ENCODE measurements around the gene BRCA2. TPM values are rescaled to one million over a fixed set of nuclear protein-coding genes. Genes with fewer than 3 reads are reported as not detected.

BRCA2 gene
- total RNA-seq, 1 experiment from 2014 or later, result 29.8 TPM

DNA sequence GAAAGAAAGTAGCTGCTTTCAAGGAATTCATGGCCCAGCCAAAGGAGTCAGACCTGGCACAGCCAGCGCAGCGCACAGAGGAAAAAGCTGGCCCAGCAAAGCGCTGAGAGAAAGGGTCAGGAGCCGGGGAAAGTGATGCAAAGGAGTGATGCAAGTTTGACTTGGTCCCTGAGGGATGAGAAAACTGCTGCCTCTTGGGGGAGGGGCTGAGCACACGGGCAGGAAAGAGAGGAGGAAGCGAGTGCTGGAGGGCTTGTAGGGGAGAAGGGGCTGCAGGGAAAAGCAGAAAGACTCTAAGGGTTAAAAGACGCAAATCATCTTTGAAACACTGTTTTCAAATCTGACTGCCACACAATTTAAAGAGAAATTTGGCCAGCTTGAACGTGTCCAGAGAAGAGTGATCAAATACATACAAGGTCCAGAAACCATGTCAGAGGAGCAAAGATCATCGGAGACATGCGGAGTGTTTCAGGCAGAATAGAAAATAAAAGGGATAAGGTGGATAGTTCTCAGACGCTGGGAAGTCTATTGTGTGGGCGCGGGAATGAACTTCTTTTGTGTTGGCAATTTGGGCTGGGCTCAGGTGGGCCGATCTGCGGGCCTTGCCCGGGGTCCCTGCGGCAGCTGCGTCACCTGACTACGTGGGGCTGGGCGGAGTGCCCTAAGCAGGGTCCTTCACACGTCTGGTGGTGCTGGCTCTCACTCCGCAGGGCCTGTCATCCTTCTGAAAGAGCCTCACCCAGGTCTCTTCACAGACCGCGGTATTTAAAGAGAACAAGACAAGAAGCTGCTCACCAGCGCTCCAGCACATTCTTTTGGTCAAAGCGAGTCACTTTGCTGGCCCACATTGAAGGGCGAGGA lies 94.5 kb downstream of the BRCA2 start:
- Mint-ChIP-seq H3K27me3 (ENCODE audit: insufficient read depth, unreplicated experiment) (no peaks in the 10 kb centered on the region), H3K27ac (ENCODE audit: unreplicated experiment) (peak overlapping the region; percentile 12), H3K4me3 (ENCODE audit: unreplicated experiment) (no peak overlapping the region), H3K9me3 (ENCODE audit: unreplicated experiment) (no peaks in the 10 kb centered on the region), H3K36me3 (ENCODE audit: insufficient read depth, unreplicated experiment) (no peaks in the 10 kb centered on the region), H3K4me1 (ENCODE audit: low read depth, unreplicated experiment) (peaks cover 21% of the 10 kb centered on the region)
- intact Hi-C loops (cut with micrococcal nuclease; ENCODE audit: unreplicated experiment), result no loop called here
- Histone ChIP-seq H3K27me3 (replicated peaks; ENCODE audit: control insufficient read depth, insufficient read depth, low read length) (no peaks in the 10 kb centered on the region), H3K9me3 (no peaks in the 10 kb centered on the region), H3K4me1 (0 out of 2 replicates have a peak, but pooled peaks cover 3% of the 10 kb centered on the region), H3K4me3 (ENCODE audit: low read depth, low read length) (no peak overlapping the region), H3K36me3 (ENCODE audit: control insufficient read depth, insufficient read depth, low read length) (no peaks in the 10 kb centered on the region)
- no peak for DNase-seq
- TF ChIP-seq CTCF (IDR thresholded peaks at IDR 0.05; ENCODE audit: insufficient read depth in 1 of 2, low read depth in 1 of 2, low read length in 1 of 2, severe bottlenecking in 1 of 2, unreplicated experiment in 1 of 2), result no peak
- no TSS peak for BruUV-seq (replicated peaks)
- CTCF ChIA-PET, result no interaction called here
- POLR2A ChIA-PET, result no interaction called here

- H3K36me3 Mint-ChIP-seq (ENCODE audit: insufficient read depth, unreplicated experiment), result no peaks in the 10 kb centered on the region
- H3K9me3 ChIP-seq, result peaks cover 3% of the 10 kb centered on the region; the same call in 1 of the 2 replicates
- H3K4me3 Mint-ChIP-seq (ENCODE audit: unreplicated experiment), result no peak overlapping the region
- TF ChIP-seq CTCF (IDR thresholded peaks at IDR 0.05; ENCODE audit: insufficient read depth in 1 of 2, low read depth in 1 of 2, low read length in 1 of 2, severe bottlenecking in 1 of 2, unreplicated experiment in 1 of 2), result no peak
- no peaks in the 10 kb centered on the region for H3K27me3 ChIP-seq (replicated peaks; ENCODE audit: control insufficient read depth, insufficient read depth, low read length)
- ChIA-PET POLR2A (no interaction called here), CTCF (no interaction called here)
- intact Hi-C loops (cut with micrococcal nuclease; ENCODE audit: unreplicated experiment), result no loop called here
- H3K27me3 Mint-ChIP-seq (ENCODE audit: insufficient read depth, unreplicated experiment), result no peaks in the 10 kb centered on the region
- H3K36me3 ChIP-seq (ENCODE audit: control insufficient read depth, insufficient read depth, low read length), result no peaks in the 10 kb centered on the region; the same call in 1 of the 2 replicates
- H3K27ac Mint-ChIP-seq (ENCODE audit: unreplicated experiment), result no peak overlapping the region
- DNase-seq, result no peak
- peaks cover 9% of the 10 kb centered on the region for H3K9me3 Mint-ChIP-seq (ENCODE audit: unreplicated experiment)
- 0 out of 2 replicates have a peak, but pooled peaks cover 3% of the 10 kb centered on the region for H3K4me1 ChIP-seq
- BruUV-seq (replicated peaks), result no TSS peak
- H3K4me1 Mint-ChIP-seq (ENCODE audit: low read depth, unreplicated experiment), result peaks cover 27% of the 10 kb centered on the region
- no peak overlapping the region for H3K4me3 ChIP-seq (ENCODE audit: low read depth, low read length)
Measured at GRCh38 chr13:32413284-32413683, 98.0 kb downstream of the BRCA2 start.

- TF ChIP-seq CTCF (IDR thresholded peaks at IDR 0.05; ENCODE audit: insufficient read depth in 1 of 2, low read depth in 1 of 2, low read length in 1 of 2, severe bottlenecking in 1 of 2, unreplicated experiment in 1 of 2), result no peak
Measured at GRCh38 chr13:32414580-32414979, 99.3 kb downstream of the BRCA2 start.

More at GRCh38 chr13:32414580-32414979, 99.3 kb downstream of the BRCA2 start:
- Mint-ChIP-seq H3K27ac (ENCODE audit: unreplicated experiment) (no peak overlapping the region), H3K36me3 (ENCODE audit: insufficient read depth, unreplicated experiment) (peaks cover 3% of the 10 kb centered on the region), H3K4me1 (ENCODE audit: low read depth, unreplicated experiment) (peaks cover 16% of the 10 kb centered on the region), H3K4me3 (ENCODE audit: unreplicated experiment) (no peak overlapping the region), H3K9me3 (ENCODE audit: unreplicated experiment) (peaks cover 15% of the 10 kb centered on the region), H3K27me3 (ENCODE audit: insufficient read depth, unreplicated experiment) (no peaks in the 10 kb centered on the region)
- Histone ChIP-seq H3K9me3 (peaks cover 10% of the 10 kb centered on the region; the same call in 1 of the 2 replicates), H3K4me1 (no peaks in the 10 kb centered on the region), H3K36me3 (ENCODE audit: control insufficient read depth, insufficient read depth, low read length) (no peaks in the 10 kb centered on the region; the same call in 1 of the 2 replicates), H3K4me3 (ENCODE audit: low read depth, low read length) (no peak overlapping the region), H3K27me3 (replicated peaks; ENCODE audit: control insufficient read depth, insufficient read depth, low read length) (no peaks in the 10 kb centered on the region)
- ChIA-PET POLR2A (no interaction called here), CTCF (no interaction called here)
- intact Hi-C loops (cut with micrococcal nuclease; ENCODE audit: unreplicated experiment), result no loop called here
- DNase-seq, result no peak
- no TSS peak for BruUV-seq (replicated peaks)
